Activated B cell treated with CpG ODN at 0.5 μM for 24 hours (primary cell): ENCODE measurements around the gene SLC6A5. TPM values are rescaled to one million over a fixed set of nuclear protein-coding genes. Genes with fewer than 3 reads are reported as not detected.
"Not testable (repeated sequence)": the region's sequence is repeated elsewhere in the genome, so short reads cannot be mapped to it uniquely, and the experiment has no call there.

Experiments
- ATAC-seq: fragments of 200-7000 bp; cut with Tn5 transposase; one replicate; pipeline ENCODE4 v1.10.0; 2021; ENCODE audit warnings: low read depth, mild to moderate bottlenecking, moderate library complexity
- CTCF ChIA-PET: fragments of 350-600 bp; sonication (Branson Sonifier 250); formaldehyde crosslinking; loops from one replicate; lab custom pipeline; 2021; ENCODE audit warnings: antibody characterized with exemption; lab: Charles Lee
- POLR2A ChIA-PET: fragments of 350-600 bp; sonication (Branson Sonifier 250); formaldehyde crosslinking; loops from one replicate; lab custom pipeline; 2021; ENCODE audit warnings: antibody characterized with exemption; lab: Charles Lee
- DNase-seq: peaks from one replicate; pipeline ENCODE4 v3.0.0; 2022
- H3K27ac Mint-ChIP-seq: one replicate; pipeline ENCODE4 v1.8.0; 2020; ENCODE audit warnings: mixed read lengths
- H3K27me3 Mint-ChIP-seq: one replicate; pipeline ENCODE4 v1.8.0; 2021; ENCODE audit warnings: mixed read lengths
- H3K36me3 Mint-ChIP-seq: one replicate; pipeline ENCODE4 v1.8.0; 2021; ENCODE audit warnings: low read depth, mixed read lengths
- H3K4me1 Mint-ChIP-seq: one replicate; pipeline ENCODE4 v1.8.0; 2021; ENCODE audit warnings: mixed read lengths
- H3K4me3 Mint-ChIP-seq: one replicate; pipeline ENCODE4 v1.8.0; 2020; ENCODE audit warnings: mild to moderate bottlenecking, mixed read lengths
- H3K9me3 Mint-ChIP-seq: one replicate; pipeline ENCODE4 v1.8.0; 2020; ENCODE audit warnings: mixed read lengths
- intact Hi-C: fragments of 100-400 bp; cut with micrococcal nuclease; formaldehyde crosslinking; loops from one replicate; pipeline ENCODE4 v1.15.1; 2024
- total RNA-seq: library from RNA; stranded (reverse); gene quantifications from 2 replicates; pipeline ENCODE4 v1.2.3, GENCODE V29; 2022
- TF ChIP-seq, protein P1 (sequence below): fragments of 200-600 bp; IDR thresholded peaks from one replicate; pipeline ENCODE4 v1.8.0; 2022; ENCODE audit warnings: antibody characterized with exemption, mild to moderate bottlenecking

SLC6A5 gene
- total RNA-seq, 1 donor from 2014 or later: not detected

DNA sequence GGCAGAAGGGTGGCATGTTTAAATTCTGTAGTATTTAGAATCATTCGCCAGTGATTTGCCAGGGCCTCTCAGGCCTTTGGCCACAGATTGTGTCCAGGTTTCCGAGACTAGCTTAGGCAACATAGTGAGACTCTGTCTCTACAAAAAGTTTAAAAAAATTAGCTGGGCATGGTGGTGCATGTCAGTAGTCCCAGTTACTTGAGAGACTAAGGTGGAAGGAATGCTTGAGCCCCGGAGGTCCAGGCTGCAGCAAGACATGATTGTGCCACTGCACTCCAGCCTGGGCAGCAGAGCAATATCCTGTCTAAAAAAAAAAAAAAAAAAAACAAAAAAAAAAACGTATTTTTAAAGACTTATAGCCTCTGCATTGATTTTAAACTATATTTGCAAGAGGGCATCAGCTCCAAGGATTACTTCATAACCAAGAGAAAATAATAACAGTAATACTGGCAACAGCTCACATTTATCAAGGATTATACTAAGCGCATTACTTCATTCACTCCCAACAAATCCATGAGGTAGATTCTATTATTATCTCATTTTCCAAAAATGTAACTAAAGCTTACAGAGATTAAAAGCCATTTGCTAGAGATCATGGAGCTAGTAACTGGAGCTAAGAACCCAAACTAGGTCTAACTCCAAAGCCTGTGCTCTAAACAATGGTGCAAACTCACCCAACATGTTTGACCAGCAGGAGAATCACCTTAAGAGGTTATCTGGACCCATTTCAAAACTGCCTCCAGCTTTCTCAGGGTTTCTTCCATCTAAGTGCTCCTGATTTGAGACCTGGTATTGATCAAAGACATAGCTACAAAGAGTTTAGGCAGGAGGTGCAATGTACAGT, 32.6 kb upstream of the SLC6A5 start:
- H3K27ac Mint-ChIP-seq: no peak overlapping the region
- no peak overlapping the region for H3K4me3 Mint-ChIP-seq
- no peaks in the 10 kb centered on the region for H3K4me1 Mint-ChIP-seq
- peaks cover 3% of the 10 kb centered on the region for H3K27me3 Mint-ChIP-seq
- intact Hi-C loops: no loop called here
- no peaks in the 10 kb centered on the region for H3K36me3 Mint-ChIP-seq
- DNase-seq (no peak), ATAC-seq (no peak)
- TF ChIP-seq, protein P1, sequence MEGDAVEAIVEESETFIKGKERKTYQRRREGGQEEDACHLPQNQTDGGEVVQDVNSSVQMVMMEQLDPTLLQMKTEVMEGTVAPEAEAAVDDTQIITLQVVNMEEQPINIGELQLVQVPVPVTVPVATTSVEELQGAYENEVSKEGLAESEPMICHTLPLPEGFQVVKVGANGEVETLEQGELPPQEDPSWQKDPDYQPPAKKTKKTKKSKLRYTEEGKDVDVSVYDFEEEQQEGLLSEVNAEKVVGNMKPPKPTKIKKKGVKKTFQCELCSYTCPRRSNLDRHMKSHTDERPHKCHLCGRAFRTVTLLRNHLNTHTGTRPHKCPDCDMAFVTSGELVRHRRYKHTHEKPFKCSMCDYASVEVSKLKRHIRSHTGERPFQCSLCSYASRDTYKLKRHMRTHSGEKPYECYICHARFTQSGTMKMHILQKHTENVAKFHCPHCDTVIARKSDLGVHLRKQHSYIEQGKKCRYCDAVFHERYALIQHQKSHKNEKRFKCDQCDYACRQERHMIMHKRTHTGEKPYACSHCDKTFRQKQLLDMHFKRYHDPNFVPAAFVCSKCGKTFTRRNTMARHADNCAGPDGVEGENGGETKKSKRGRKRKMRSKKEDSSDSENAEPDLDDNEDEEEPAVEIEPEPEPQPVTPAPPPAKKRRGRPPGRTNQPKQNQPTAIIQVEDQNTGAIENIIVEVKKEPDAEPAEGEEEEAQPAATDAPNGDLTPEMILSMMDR: no peak
- no peaks in the 10 kb centered on the region for H3K9me3 Mint-ChIP-seq
- CTCF ChIA-PET: no interaction called here
- POLR2A ChIA-PET: no interaction called here

GRCh38 chr11:20579725-20580124, 19.7 kb upstream of the SLC6A5 start:
- H3K4me1 Mint-ChIP-seq, H3K27me3 Mint-ChIP-seq, ATAC-seq, DNase-seq, H3K9me3 Mint-ChIP-seq, intact Hi-C loops, H3K27ac Mint-ChIP-seq, H3K36me3 Mint-ChIP-seq, H3K4me3 Mint-ChIP-seq: not testable (repeated sequence)
- POLR2A ChIA-PET: interaction anchor here (0.6 kb wide), 1 partner anchor 185 kb away, joined by 3 read pairs; no protein-coding TSS in a partner anchor
- CTCF ChIA-PET: interaction anchor here (0.6 kb wide), 1 partner anchor 1713 kb away, joined by 3 read pairs; no protein-coding TSS in a partner anchor

DNA sequence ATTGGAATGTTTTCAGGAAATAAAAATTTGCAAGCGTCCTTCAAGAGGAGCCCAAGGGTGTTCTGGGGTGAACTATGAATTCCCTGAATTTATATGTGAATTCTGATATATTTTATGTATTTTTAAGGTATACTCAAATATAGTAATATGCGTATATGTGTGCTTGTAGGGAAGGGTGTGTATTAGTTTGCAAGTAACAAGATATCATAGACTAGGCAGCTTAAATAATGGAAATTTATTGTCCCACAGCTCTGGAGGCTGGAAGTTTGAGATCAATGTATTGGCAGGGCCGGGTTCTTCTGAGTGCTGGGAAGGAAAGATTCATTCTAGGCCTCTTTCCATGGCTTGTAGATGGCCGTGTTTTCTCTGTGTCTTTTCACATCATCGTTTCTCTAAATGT, 16.2 kb upstream of the SLC6A5 start:
- Mint-ChIP-seq H3K27ac (no peak overlapping the region), H3K4me1 (no peaks in the 10 kb centered on the region), H3K9me3 (no peaks in the 10 kb centered on the region), H3K27me3 (peaks cover 3% of the 10 kb centered on the region), H3K36me3 (no peaks in the 10 kb centered on the region), H3K4me3 (no peak overlapping the region)
- DNase-seq: no peak
- TF ChIP-seq, protein P1: no peak
- CTCF ChIA-PET: no interaction called here
- POLR2A ChIA-PET: no interaction called here
- intact Hi-C loops: no loop called here
- ATAC-seq: no peak

DNA sequence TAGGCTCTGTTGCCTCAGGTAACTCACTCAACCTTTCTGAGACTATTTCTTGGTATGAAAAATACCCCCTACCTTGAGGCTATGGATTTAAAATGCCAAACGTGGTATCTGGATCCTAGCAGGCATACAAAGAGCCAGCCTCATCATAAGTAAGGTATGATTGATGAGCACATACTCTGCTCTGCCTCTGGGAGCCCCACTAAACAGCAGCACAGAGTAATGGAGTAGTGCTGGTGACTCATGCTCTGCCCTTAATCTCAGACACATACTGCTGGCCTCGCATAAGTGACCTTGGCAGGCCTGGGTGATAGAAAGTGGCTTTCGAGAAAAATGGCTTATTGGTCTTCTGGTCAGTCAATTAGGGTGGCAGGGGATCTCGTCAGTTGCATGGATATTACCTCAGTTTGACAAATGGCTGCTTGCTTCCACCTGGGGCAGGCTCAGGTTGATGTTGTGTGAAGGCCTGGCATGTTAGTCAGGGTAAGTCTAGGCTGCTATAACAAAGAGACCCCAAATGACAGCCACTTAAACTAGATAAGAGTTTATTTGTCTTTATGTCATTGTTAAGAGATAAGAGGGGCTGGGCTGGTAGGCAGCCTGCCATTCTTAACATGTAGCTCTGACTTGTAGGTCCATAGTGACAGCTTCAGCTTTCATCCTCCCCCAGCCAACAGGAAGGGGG, 15.2 kb upstream of the SLC6A5 start:
- Mint-ChIP-seq H3K27me3 (peaks cover 3% of the 10 kb centered on the region), H3K9me3 (no peaks in the 10 kb centered on the region), H3K4me1 (no peaks in the 10 kb centered on the region), H3K27ac (no peak overlapping the region), H3K36me3 (no peaks in the 10 kb centered on the region), H3K4me3 (no peak overlapping the region)
- DNase-seq (no peak), ATAC-seq (no peak)
- intact Hi-C loops: no loop called here
- TF ChIP-seq, protein P1: no peak
- POLR2A ChIA-PET: no interaction called here
- CTCF ChIA-PET: no interaction called here

- H3K9me3 Mint-ChIP-seq: no peaks in the 10 kb centered on the region
- TF ChIP-seq, protein P1: no peak
- no peaks in the 10 kb centered on the region for H3K36me3 Mint-ChIP-seq
- no peaks in the 10 kb centered on the region for H3K4me1 Mint-ChIP-seq
- intact Hi-C loops: no loop called here
- ChIA-PET POLR2A (no interaction called here), CTCF (no interaction called here)
- H3K27me3 Mint-ChIP-seq: peaks cover 15% of the 10 kb centered on the region
- H3K4me3 Mint-ChIP-seq: no peak overlapping the region
- no peak overlapping the region for H3K27ac Mint-ChIP-seq
- DNase-seq (no peak), ATAC-seq (no peak)
Observed at GRCh38 chr11:20589796-20590195, 9.6 kb upstream of the SLC6A5 start.
